Muscle layer of duodenum (tissue), 2 donors: ENCODE results near the gene NEURL1.

Experiments
- H3K27ac ChIP-seq: one replicate; pipeline ENCODE4 v1.7.0; 2013; ENCODE audit warnings: mild to moderate bottlenecking, low read length
- H3K27me3 ChIP-seq: one replicate; pipeline ENCODE4 v1.7.0; 2013; ENCODE audit warnings: low read depth, mild to moderate bottlenecking, control low read depth, low read length
- H3K36me3 ChIP-seq, 2 donors: one replicate each; pipeline ENCODE4 v1.7.0; 2013; ENCODE audit warnings: low read length in 2 of 2, control low read depth in 1 of 2, mild to moderate bottlenecking in 1 of 2; ENCODE audit not compliant: insufficient read depth in 2 of 2, control insufficient read depth in 1 of 2
- H3K4me1 ChIP-seq, 2 donors: one replicate each; pipeline ENCODE4 v1.7.0; 2013; ENCODE audit warnings: low read length in 2 of 2, mild to moderate bottlenecking in 2 of 2, control low read depth in 1 of 2, moderate library complexity in 1 of 2; ENCODE audit not compliant: insufficient read depth in 2 of 2, control insufficient read depth in 1 of 2
- H3K4me3 ChIP-seq, 2 donors: one replicate each; pipeline ENCODE4 v1.7.0; 2013; ENCODE audit warnings: low read length in 2 of 2, low read depth in 1 of 2, mild to moderate bottlenecking in 1 of 2
- H3K9me3 ChIP-seq, 2 donors: one replicate each; pipeline ENCODE4 v1.7.0; 2013; ENCODE audit warnings: low read length in 2 of 2, control low read depth in 1 of 2, mild to moderate bottlenecking in 1 of 2; ENCODE audit not compliant: control insufficient read depth in 1 of 2
- donor health status: healthy.

The NEURL1 gene

GRCh38 chr10:103563231-103564115 is 70.0 kb downstream of the NEURL1 start:
- H3K36me3 ChIP-seq, result no peaks in the 10 kb centered on the region
- no peak overlapping the region for H3K27ac ChIP-seq
- no peaks in the 10 kb centered on the region for H3K9me3 ChIP-seq
- no peak overlapping the region for H3K4me3 ChIP-seq
- H3K4me1 ChIP-seq, result no peaks in the 10 kb centered on the region
- H3K27me3 ChIP-seq, result no peaks in the 10 kb centered on the region

DNA sequence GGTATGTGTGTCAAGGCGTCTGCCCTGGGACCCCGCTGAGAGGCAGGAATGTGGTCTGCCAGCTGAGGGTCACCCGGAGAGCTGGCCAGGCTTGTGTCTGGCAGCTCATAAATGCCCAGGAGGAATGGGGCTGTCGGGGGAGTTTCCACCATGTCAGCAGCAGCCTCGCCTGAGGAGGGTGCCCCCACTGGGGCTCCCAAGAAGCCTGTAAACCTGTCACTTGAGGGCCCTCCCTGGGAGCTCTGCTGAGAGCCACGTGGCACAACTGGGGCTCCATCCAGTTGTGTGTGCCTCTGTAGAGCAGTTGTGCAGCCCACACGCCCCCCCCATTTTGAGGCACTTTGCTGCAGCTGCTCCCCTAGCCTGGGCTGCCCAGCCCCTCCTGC is 70.6 kb downstream of the NEURL1 start:
- H3K4me1 ChIP-seq, result no peaks in the 10 kb centered on the region

GRCh38 chr10:103564776-103565520 is 71.4 kb downstream of the NEURL1 start:
- Histone ChIP-seq H3K27me3 (no peaks in the 10 kb centered on the region), H3K4me3 (no peak overlapping the region), H3K27ac (no peak overlapping the region), H3K36me3 (no peaks in the 10 kb centered on the region), H3K9me3 (no peaks in the 10 kb centered on the region), H3K4me1 (no peaks in the 10 kb centered on the region)

More for the DNA sequence above, 70.6 kb downstream of the NEURL1 start:
- Histone ChIP-seq H3K9me3 (no peaks in the 10 kb centered on the region), H3K36me3 (no peaks in the 10 kb centered on the region), H3K4me3 (no peak overlapping the region), H3K27me3 (no peaks in the 10 kb centered on the region), H3K27ac (no peak overlapping the region)

DNA sequence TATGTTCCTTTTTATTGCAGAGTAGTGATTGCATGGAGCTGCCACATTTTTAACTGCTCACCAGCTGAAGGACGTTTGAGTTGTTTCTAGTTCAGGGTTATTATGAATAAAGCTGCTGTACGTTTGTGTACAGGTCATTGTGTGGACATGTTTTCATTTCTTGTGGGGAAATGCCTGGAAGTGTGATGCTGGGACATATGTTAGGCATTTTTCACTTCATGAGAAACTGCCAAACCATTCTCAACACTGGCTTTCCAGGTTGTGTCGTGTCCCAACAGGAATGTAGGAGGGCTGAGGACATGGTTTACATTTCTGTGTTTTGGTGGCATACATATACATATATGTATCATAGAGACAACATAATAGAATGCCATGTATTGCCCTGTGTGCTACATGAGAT is 73.0 kb downstream of the NEURL1 start:
- Histone ChIP-seq H3K4me1 (no peaks in the 10 kb centered on the region), H3K36me3 (no peaks in the 10 kb centered on the region), H3K9me3 (no peaks in the 10 kb centered on the region), H3K27me3 (no peaks in the 10 kb centered on the region), H3K27ac (no peak overlapping the region), H3K4me3 (no peak overlapping the region)

DNA sequence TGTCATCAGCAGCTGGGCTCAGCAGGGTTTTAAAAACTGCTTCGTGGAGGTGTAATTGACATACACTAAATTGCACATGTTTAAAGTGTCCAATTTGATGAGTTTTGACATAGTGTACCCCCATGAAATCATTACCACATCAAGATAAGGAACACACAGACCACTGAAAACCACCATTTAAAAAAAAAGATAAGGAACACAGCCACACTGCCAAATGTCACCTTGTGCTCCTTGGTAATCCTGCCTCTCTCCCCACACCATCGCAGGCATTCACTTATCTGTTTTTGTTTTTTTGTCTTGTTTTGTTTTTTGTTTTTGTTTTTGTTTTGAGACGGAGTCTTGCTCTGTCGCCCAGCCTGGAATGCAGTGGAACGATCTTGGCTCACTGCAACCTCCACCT is 75.0 kb downstream of the NEURL1 start:
- Histone ChIP-seq H3K27ac (no peak overlapping the region), H3K36me3 (no peaks in the 10 kb centered on the region), H3K4me3 (no peak overlapping the region), H3K27me3 (no peaks in the 10 kb centered on the region), H3K4me1 (no peaks in the 10 kb centered on the region), H3K9me3 (no peaks in the 10 kb centered on the region)

DNA sequence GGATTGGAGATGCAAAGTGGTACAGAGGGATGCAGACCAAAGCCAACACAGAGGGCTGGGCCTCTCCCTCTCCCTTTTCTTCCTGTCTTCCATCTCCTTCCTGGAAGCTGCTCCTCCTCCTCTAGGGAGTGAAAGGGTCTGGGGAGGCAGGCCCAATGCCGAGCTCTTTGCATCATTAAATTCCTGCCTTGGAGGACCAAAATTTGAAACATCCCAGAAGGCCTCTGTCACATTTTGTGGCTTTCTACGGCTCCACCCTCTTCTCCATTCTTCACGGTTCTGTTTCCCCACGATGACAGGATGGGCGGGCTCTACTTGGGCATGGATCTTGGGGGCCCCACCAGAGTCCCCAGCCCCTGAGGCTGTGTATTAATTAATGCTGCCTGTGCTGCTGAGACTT is 76.4 kb downstream of the NEURL1 start:
- Histone ChIP-seq H3K9me3 (no peaks in the 10 kb centered on the region), H3K4me1 (no peaks in the 10 kb centered on the region), H3K4me3 (no peak overlapping the region), H3K36me3 (no peaks in the 10 kb centered on the region), H3K27ac (no peak overlapping the region), H3K27me3 (no peaks in the 10 kb centered on the region)

- no peak overlapping the region for H3K27ac ChIP-seq
- no peaks in the 10 kb centered on the region for H3K27me3 ChIP-seq
- no peaks in the 10 kb centered on the region for H3K4me1 ChIP-seq
- H3K36me3 ChIP-seq, result no peaks in the 10 kb centered on the region
- no peak overlapping the region for H3K4me3 ChIP-seq
- no peaks in the 10 kb centered on the region for H3K9me3 ChIP-seq
These were observed 77.5 kb downstream of the NEURL1 start for GRCh38 chr10:103570844-103571655.

GRCh38 chr10:103571656-103571975 is 78.1 kb downstream of the NEURL1 start:
- Histone ChIP-seq H3K9me3 (no peaks in the 10 kb centered on the region), H3K27me3 (no peaks in the 10 kb centered on the region), H3K27ac (no peak overlapping the region), H3K36me3 (no peaks in the 10 kb centered on the region), H3K4me1 (no peaks in the 10 kb centered on the region), H3K4me3 (no peak overlapping the region)

GRCh38 chr10:103572347-103573204 is 79.1 kb downstream of the NEURL1 start:
- Histone ChIP-seq H3K4me3 (no peak overlapping the region), H3K4me1 (no peaks in the 10 kb centered on the region), H3K27me3 (no peaks in the 10 kb centered on the region), H3K36me3 (no peaks in the 10 kb centered on the region), H3K9me3 (no peaks in the 10 kb centered on the region), H3K27ac (no peak overlapping the region)

DNA sequence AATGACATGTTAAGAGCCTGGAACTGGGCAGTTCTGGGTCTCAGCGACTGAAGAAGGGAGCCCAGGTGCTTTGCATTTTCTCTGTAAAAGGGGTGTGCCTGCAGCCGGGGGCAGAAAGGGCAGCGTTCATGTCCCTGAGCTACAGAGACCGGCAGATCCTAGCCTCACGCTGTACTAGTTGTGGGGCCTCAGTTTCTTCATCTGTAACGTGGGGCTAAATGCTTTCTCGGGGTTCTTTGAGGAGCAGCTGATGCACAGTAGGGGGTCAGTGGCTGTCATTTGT is 79.6 kb downstream of the NEURL1 start:
- Histone ChIP-seq H3K4me3 (no peak overlapping the region), H3K27ac (no peak overlapping the region), H3K9me3 (no peaks in the 10 kb centered on the region), H3K27me3 (no peaks in the 10 kb centered on the region), H3K36me3 (no peaks in the 10 kb centered on the region), H3K4me1 (no peaks in the 10 kb centered on the region)
